NB4 (cell line): ENCODE data around the gene FBXO47.

Experiments
- TF ChIP-seq, protein P1 (sequence below): IDR thresholded peaks from one replicate; pipeline ENCODE4 v1.5.1; 2012; ENCODE audit warnings: low read depth, low read length
- TF ChIP-seq, protein P2 (sequence below): IDR thresholded peaks from 2 replicates; pipeline ENCODE4 v1.6.1; 2011; ENCODE audit warnings: low read depth, low read length

DNA sequence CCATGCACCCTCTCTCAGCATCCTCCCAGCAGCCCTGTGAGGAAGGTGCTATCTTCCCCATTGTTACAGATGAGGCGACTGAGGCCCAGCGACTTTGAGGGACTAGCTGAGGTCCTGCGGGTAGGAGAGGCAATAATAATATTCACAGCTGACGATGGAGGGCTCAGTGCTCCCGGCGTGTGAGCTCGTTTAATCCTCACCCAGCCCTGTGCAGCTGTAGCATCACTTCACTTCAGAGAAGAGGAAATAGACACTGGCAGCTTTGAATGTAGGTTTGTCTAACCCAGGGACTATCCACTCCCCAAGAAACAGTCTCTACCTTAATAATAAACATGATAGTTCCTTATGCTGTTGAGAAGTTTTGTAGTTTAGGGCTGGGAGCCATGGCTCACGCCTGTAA lies 75.8 kb downstream of the FBXO47 start:
- TF ChIP-seq, protein P1, sequence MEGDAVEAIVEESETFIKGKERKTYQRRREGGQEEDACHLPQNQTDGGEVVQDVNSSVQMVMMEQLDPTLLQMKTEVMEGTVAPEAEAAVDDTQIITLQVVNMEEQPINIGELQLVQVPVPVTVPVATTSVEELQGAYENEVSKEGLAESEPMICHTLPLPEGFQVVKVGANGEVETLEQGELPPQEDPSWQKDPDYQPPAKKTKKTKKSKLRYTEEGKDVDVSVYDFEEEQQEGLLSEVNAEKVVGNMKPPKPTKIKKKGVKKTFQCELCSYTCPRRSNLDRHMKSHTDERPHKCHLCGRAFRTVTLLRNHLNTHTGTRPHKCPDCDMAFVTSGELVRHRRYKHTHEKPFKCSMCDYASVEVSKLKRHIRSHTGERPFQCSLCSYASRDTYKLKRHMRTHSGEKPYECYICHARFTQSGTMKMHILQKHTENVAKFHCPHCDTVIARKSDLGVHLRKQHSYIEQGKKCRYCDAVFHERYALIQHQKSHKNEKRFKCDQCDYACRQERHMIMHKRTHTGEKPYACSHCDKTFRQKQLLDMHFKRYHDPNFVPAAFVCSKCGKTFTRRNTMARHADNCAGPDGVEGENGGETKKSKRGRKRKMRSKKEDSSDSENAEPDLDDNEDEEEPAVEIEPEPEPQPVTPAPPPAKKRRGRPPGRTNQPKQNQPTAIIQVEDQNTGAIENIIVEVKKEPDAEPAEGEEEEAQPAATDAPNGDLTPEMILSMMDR: no peak
- TF ChIP-seq, protein P2, sequence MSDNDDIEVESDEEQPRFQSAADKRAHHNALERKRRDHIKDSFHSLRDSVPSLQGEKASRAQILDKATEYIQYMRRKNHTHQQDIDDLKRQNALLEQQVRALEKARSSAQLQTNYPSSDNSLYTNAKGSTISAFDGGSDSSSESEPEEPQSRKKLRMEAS: no peak
